Vagina (tissue), 2 donors: ENCODE data around the gene HIGD2B.

Experiments
- CTCF ChIP-seq, 3 experiments: fragments of 450-650 bp in 2 of 3; fragments of 200-600 bp in 1 of 3; sonication (generic) in 1 of 3; IDR thresholded peaks; one replicate each; pipeline ENCODE4 v1.5.1; 2017 to 2019; ENCODE audit warnings: antibody characterized with exemption in 3 of 3, mild to moderate bottlenecking in 2 of 3, moderate library complexity in 2 of 3
- POLR2A ChIP-seq, 2 donors: fragments of 450-650 bp; IDR thresholded peaks; one replicate each; pipeline ENCODE4 v1.6.1; 2017; ENCODE audit warnings: antibody characterized with exemption in 2 of 2, mild to moderate bottlenecking in 2 of 2, moderate library complexity in 2 of 2
- POLR2AphosphoS5 ChIP-seq, 2 donors: sonication (generic); formaldehyde crosslinking; IDR thresholded peaks; one replicate each; pipeline ENCODE4 v1.9.0; 2017; ENCODE audit warnings: antibody characterized with exemption in 2 of 2, mild to moderate bottlenecking in 2 of 2, low read depth in 1 of 2; ENCODE audit not compliant: insufficient read depth in 1 of 2

DNA sequence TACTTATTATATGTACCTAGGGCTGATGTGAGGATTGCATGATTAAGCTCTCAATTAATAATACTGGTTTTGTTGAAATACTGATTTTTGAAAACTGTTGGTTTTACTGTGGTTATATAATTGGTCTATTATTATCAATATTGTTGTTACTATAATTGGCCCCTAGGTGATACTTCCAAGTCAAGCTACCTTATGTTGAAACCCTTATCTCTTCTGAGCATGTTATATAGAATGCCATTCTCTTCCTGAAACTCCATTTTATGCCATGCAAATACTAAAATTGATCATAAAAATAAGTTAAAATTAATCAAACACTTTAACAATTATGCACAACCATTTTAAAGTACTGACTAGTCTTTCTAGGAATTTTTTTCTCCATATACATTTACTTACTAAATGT is 46.1 kb upstream of the HIGD2B start:
- no peak for TF ChIP-seq CTCF (IDR thresholded peaks at IDR 0.05)
- no peak for TF ChIP-seq POLR2AphosphoS5 (IDR thresholded peaks at IDR 0.05; ENCODE audit: insufficient read depth in 1 of 2, low read depth in 1 of 2)
- TF ChIP-seq POLR2A (IDR thresholded peaks at IDR 0.05) = no peak
